Measurements from ENCODE around the gene CRIP3.

Gene CRIP3

GRCh38 chr6:43295456-43295855 lies 13.2 kb downstream of the CRIP3 start:
- TF ChIP-seq CTCF (conservative IDR thresholded peaks at IDR 0.05; ENCODE audit: control insufficient read depth, insufficient read depth, low read depth, low read length): no peak
- H3K4me3 ChIP-seq (ENCODE audit: control insufficient read depth, low read depth, low read length): no peak overlapping the region
- no peak for DNase-seq (ENCODE audit: low read depth)

GRCh38 chr6:43294536-43294935 lies 14.1 kb downstream of the CRIP3 start:
- no peak for DNase-seq (ENCODE audit: low read depth)
- no peak for TF ChIP-seq CTCF (conservative IDR thresholded peaks at IDR 0.05; ENCODE audit: control insufficient read depth, insufficient read depth, low read depth, low read length)
- no peak overlapping the region for H3K4me3 ChIP-seq (ENCODE audit: control insufficient read depth, low read depth, low read length)

- no peak overlapping the region for H3K4me3 ChIP-seq (ENCODE audit: control insufficient read depth, low read depth, low read length)
- DNase-seq (ENCODE audit: low read depth): no peak
- TF ChIP-seq CTCF (conservative IDR thresholded peaks at IDR 0.05; ENCODE audit: control insufficient read depth, insufficient read depth, low read depth, low read length): no peak
Observed at GRCh38 chr6:43293698-43294097, 14.9 kb downstream of the CRIP3 start.

GRCh38 chr6:43292763-43293318 lies 15.8 kb downstream of the CRIP3 start:
- no peak for TF ChIP-seq CTCF (conservative IDR thresholded peaks at IDR 0.05; ENCODE audit: control insufficient read depth, insufficient read depth, low read depth, low read length)

GRCh38 chr6:43292341-43292740 lies 16.3 kb downstream of the CRIP3 start:
- H3K4me3 ChIP-seq (ENCODE audit: control insufficient read depth, low read depth, low read length): no peak overlapping the region
- DNase-seq (ENCODE audit: low read depth): no peak
- no peak for TF ChIP-seq CTCF (conservative IDR thresholded peaks at IDR 0.05; ENCODE audit: control insufficient read depth, insufficient read depth, low read depth, low read length)

More at GRCh38 chr6:43292763-43293318, 15.8 kb downstream of the CRIP3 start:
- DNase-seq (ENCODE audit: low read depth): no peak
- H3K4me3 ChIP-seq (ENCODE audit: control insufficient read depth, low read depth, low read length): no peak overlapping the region

- H3K4me3 ChIP-seq (ENCODE audit: control insufficient read depth, low read depth, low read length): no peak overlapping the region
- TF ChIP-seq CTCF (conservative IDR thresholded peaks at IDR 0.05; ENCODE audit: control insufficient read depth, insufficient read depth, low read depth, low read length): no peak
- DNase-seq (ENCODE audit: low read depth): no peak
Observed at GRCh38 chr6:43291708-43292107, 16.9 kb downstream of the CRIP3 start.

- no peak for DNase-seq (ENCODE audit: low read depth)
- no peak for TF ChIP-seq CTCF (conservative IDR thresholded peaks at IDR 0.05; ENCODE audit: control insufficient read depth, insufficient read depth, low read depth, low read length)
Observed at GRCh38 chr6:43290905-43291355, 17.7 kb downstream of the CRIP3 start.

More at GRCh38 chr6:43290905-43291355, 17.7 kb downstream of the CRIP3 start:
- no peak overlapping the region for H3K4me3 ChIP-seq (ENCODE audit: control insufficient read depth, low read depth, low read length)

Data from fibroblast of mammary gland (primary cell).